K562 (cell line): ENCODE data around the gene COG2. TPM values are rescaled to one million over a fixed set of nuclear protein-coding genes. Genes with fewer than 3 reads are reported as not detected.

Experiments
- BRD9 ChIP-seq: fragments of 450-650 bp; IDR thresholded peaks from 2 replicates; pipeline ENCODE4 v1.6.1; 2018; ENCODE audit warnings: low read depth; ENCODE audit not compliant: partially characterized antibody
- CTBP1 ChIP-seq: fragments of 450-650 bp; IDR thresholded peaks from 2 replicates; pipeline ENCODE4 v1.6.1; 2016; ENCODE audit warnings: borderline replicate concordance
- CTCFL ChIP-seq: IDR thresholded peaks from 2 replicates; pipeline ENCODE4 v1.6.1; 2011; ENCODE audit warnings: borderline replicate concordance, low read depth, mild to moderate bottlenecking, moderate library complexity, low read length; ENCODE audit not compliant: insufficient read depth, poor library complexity, severe bottlenecking
- EP400 ChIP-seq: fragments of 450-650 bp; IDR thresholded peaks from 2 replicates; pipeline ENCODE4 v1.6.1; 2017; ENCODE audit warnings: antibody characterized with exemption, mild to moderate bottlenecking, moderate library complexity
- ESRRA ChIP-seq: fragments of 450-650 bp; IDR thresholded peaks from 2 replicates; pipeline ENCODE4 v1.6.1; 2014; ENCODE audit warnings: low read depth, mild to moderate bottlenecking, moderate library complexity, borderline replicate concordance
- FOXM1 ChIP-seq, 2 experiments: fragments of 450-650 bp in 1 of 2; sonication (generic) in 1 of 2; formaldehyde crosslinking in 1 of 2; IDR thresholded peaks; 2 replicates each; pipeline versions ENCODE4 v1.6.1 to v1.9.0; 2017 to 2022; ENCODE audit warnings: low read depth in 2 of 2, mild to moderate bottlenecking in 2 of 2, missing genetic modification reagents in 1 of 2, moderate library complexity in 1 of 2
- JUNB ChIP-seq: fragments of 450-650 bp; formaldehyde crosslinking; conservative IDR thresholded peaks from 2 replicates; pipeline ENCODE4 v1.4.0; 2020; ENCODE audit warnings: mild to moderate bottlenecking
- MXI1 ChIP-seq: IDR thresholded peaks from 2 replicates; pipeline ENCODE4 v1.6.1; 2011; ENCODE audit warnings: low read depth, mild to moderate bottlenecking, improper control_type of control experiment, low read length
- NFIC ChIP-seq: fragments of 450-650 bp; IDR thresholded peaks from 2 replicates; pipeline ENCODE4 v1.6.1; 2017; ENCODE audit warnings: mild to moderate bottlenecking, inconsistent platforms
- PCBP2 ChIP-seq: fragments of 200-400 bp; formaldehyde crosslinking; IDR thresholded peaks from 2 replicates; pipeline ENCODE4 v1.6.1; 2018; ENCODE audit warnings: low read length, low read depth, mild to moderate bottlenecking, moderate library complexity; ENCODE audit not compliant: poor library complexity, severe bottlenecking
- POLR2A ChIP-seq: fragments of 450-650 bp; conservative IDR thresholded peaks from 2 replicates; pipeline ENCODE4 v1.6.1; 2016
- POLR2H ChIP-seq: IDR thresholded peaks from 2 replicates; pipeline ENCODE4 v1.6.1; 2016; ENCODE audit warnings: missing genetic modification characterization, low read depth, mild to moderate bottlenecking, control low read depth, missing compliant biosample characterization, moderate library complexity
- PPARD ChIP-seq: fragments of 250-450 bp; sonication (Bioruptor Pico); IDR thresholded peaks from 2 replicates; pipeline ENCODE4 v1.8.0; 2022; ENCODE audit warnings: inconsistent platforms, mild to moderate bottlenecking, moderate library complexity
- XRCC4 ChIP-seq: IDR thresholded peaks from one replicate; pipeline ENCODE4 v1.6.1; 2011; ENCODE audit not compliant: insufficient read depth, insufficient read length; ENCODE audit errors: extremely low read depth
- ZFP30 ChIP-seq: fragments of 250-450 bp; sonication (Bioruptor Pico); IDR thresholded peaks from 2 replicates; pipeline ENCODE4 v1.8.0; 2022; ENCODE audit warnings: moderate library complexity, mild to moderate bottlenecking, inconsistent platforms, borderline replicate concordance
- ZNF253 ChIP-seq: fragments of 250-450 bp; sonication (Bioruptor Pico); conservative IDR thresholded peaks from 2 replicates; pipeline ENCODE4 v1.6.1; 2021; ENCODE audit warnings: mild to moderate bottlenecking
- ZNF717 ChIP-seq: fragments of 250-450 bp; sonication (Bioruptor Pico); IDR thresholded peaks from 2 replicates; pipeline ENCODE4 v1.5.0; 2021
- polyA plus RNA-seq, 8 experiments: library from polyadenylated mRNA; depleted of rRNA in 4 of 8; stranded (reverse) in 5 of 8; unstranded in 3 of 8; fragments of >200 nt; fragmentation: Nextera tagmentation in 2 of 8; fragmentation: Illumina TruSeq in 1 of 8; extraction: Ambion mirVana in 2 of 8; extraction: Trizol in 1 of 8; gene quantifications; 2 replicates each; pipeline versions ENCODE4 v1.2.1 to v1.2.3, GENCODE V29; 2011 to 2014; ENCODE audit warnings: inconsistent platforms in 1 of 8, missing spikeins in 1 of 8
- total RNA-seq, 7 experiments: library from RNA; depleted of rRNA in 6 of 7; stranded (reverse); fragments of >200 nt in 6 of 7; fragmentation: Illumina TruSeq in 2 of 7; extraction: Trizol in 2 of 7; gene quantifications; 2 replicates each; pipeline versions ENCODE4 v1.2.1 to v1.2.3, GENCODE V29; 2011 to 2021; ENCODE audit warnings: low replicate concordance in 1 of 7
- TF ChIP-seq, protein P1 (sequence below), 3 experiments: fragments of 200-800 bp in 1 of 3; fragments of 250-450 bp in 1 of 3; fragments of 450-650 bp in 1 of 3; sonication (Bioruptor Pico) in 1 of 3; sonication (Bioruptor generic) in 1 of 3; formaldehyde crosslinking in 1 of 3; IDR thresholded peaks; 2 replicates each; pipeline versions ENCODE4 v1.6.1 to v1.8.0; 2016 to 2022; ENCODE audit warnings: mild to moderate bottlenecking in 2 of 3, missing genetic modification characterization in 2 of 3, missing compliant biosample characterization in 1 of 3, moderate library complexity in 1 of 3
- TF ChIP-seq, protein P2 (sequence below): fragments of 250-450 bp; sonication (Bioruptor Pico); IDR thresholded peaks from 2 replicates; pipeline ENCODE4 v1.5.0; 2021
- TF ChIP-seq, protein P3 (sequence below): sonication (generic); formaldehyde crosslinking; IDR thresholded peaks from 2 replicates; pipeline ENCODE4 v1.9.0; 2022; ENCODE audit warnings: mild to moderate bottlenecking, missing genetic modification reagents

The COG2 gene
- total and polyA plus RNA-seq, 9 of the 15 experiments (the other 6 are each of a cell fraction or from before 2014, with no cell fraction given), result 22.0 to 51.7 (median 33.3) TPM

- TF ChIP-seq, protein P1, sequence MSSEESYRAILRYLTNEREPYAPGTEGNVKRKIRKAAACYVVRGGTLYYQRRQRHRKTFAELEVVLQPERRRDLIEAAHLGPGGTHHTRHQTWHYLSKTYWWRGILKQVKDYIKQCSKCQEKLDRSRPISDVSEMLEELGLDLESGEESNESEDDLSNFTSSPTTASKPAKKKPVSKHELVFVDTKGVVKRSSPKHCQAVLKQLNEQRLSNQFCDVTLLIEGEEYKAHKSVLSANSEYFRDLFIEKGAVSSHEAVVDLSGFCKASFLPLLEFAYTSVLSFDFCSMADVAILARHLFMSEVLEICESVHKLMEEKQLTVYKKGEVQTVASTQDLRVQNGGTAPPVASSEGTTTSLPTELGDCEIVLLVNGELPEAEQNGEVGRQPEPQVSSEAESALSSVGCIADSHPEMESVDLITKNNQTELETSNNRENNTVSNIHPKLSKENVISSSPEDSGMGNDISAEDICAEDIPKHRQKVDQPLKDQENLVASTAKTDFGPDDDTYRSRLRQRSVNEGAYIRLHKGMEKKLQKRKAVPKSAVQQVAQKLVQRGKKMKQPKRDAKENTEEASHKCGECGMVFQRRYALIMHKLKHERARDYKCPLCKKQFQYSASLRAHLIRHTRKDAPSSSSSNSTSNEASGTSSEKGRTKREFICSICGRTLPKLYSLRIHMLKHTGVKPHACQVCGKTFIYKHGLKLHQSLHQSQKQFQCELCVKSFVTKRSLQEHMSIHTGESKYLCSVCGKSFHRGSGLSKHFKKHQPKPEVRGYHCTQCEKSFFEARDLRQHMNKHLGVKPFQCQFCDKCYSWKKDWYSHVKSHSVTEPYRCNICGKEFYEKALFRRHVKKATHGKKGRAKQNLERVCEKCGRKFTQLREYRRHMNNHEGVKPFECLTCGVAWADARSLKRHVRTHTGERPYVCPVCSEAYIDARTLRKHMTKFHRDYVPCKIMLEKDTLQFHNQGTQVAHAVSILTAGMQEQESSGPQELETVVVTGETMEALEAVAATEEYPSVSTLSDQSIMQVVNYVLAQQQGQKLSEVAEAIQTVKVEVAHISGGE (CRISPR knock-in tag; IDR thresholded peaks at IDR 0.05), result 0 out of 6 replicates have a peak, but pooled peaks of 1 of the 3 experiments have one; percentile 19
- TF ChIP-seq POLR2H (tag), result no peak
- no peak for TF ChIP-seq BRD9
- TF ChIP-seq MXI1, result peak; percentile 52; the same call in 1 of the 2 replicates
- TF ChIP-seq ZFP30 (CRISPR knock-in tag), result no peak
- no peak for TF ChIP-seq XRCC4
- no peak for TF ChIP-seq NFIC
- peak; percentile 40; the same call in 1 of the 2 replicates for TF ChIP-seq CTBP1
- no peak for TF ChIP-seq FOXM1 (IDR thresholded peaks at IDR 0.05; ENCODE audit: low read depth)
- TF ChIP-seq FOXM1 (CRISPR knock-in tag; IDR thresholded peaks at IDR 0.05; ENCODE audit: low read depth), result no peak
- no peak for TF ChIP-seq ZNF717 (CRISPR knock-in tag)
- TF ChIP-seq ZNF253 (CRISPR knock-in tag), result no peak
- peak; percentile 50; the same call in 1 of the 2 replicates for TF ChIP-seq ESRRA
- TF ChIP-seq, protein P2, sequence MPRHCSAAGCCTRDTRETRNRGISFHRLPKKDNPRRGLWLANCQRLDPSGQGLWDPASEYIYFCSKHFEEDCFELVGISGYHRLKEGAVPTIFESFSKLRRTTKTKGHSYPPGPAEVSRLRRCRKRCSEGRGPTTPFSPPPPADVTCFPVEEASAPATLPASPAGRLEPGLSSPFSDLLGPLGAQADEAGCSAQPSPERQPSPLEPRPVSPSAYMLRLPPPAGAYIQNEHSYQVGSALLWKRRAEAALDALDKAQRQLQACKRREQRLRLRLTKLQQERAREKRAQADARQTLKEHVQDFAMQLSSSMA, result no peak
- no peak for TF ChIP-seq POLR2A
- TF ChIP-seq PCBP2, result no peak
- TF ChIP-seq PPARD (CRISPR knock-in tag), result no peak
- no peak for TF ChIP-seq EP400
- no peak for TF ChIP-seq CTCFL
- TF ChIP-seq JUNB (CRISPR knock-in tag), result no peak
- TF ChIP-seq, protein P3, sequence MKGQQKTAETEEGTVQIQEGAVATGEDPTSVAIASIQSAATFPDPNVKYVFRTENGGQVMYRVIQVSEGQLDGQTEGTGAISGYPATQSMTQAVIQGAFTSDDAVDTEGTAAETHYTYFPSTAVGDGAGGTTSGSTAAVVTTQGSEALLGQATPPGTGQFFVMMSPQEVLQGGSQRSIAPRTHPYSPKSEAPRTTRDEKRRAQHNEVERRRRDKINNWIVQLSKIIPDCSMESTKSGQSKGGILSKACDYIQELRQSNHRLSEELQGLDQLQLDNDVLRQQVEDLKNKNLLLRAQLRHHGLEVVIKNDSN (CRISPR knock-in tag), result peak; percentile 82
Measured at GRCh38 chr1:230708631-230709580, 66.6 kb downstream of the COG2 start (continued).
